IMR-90 (cell line): ENCODE results near the gene PRR22. TPM values are rescaled to one million over a fixed set of nuclear protein-coding genes. Genes with fewer than 3 reads are reported as not detected.
A peak's percentile ranks its signal among the peaks of the same experiment; 100 is the strongest.

Experiments
- ATAC-seq: fragments of 200-7000 bp; cut with Tn5 transposase; 2 replicates; pipeline ENCODE4 v1.9.1; 2020; ENCODE audit warnings: low read depth, mild to moderate bottlenecking, moderate library complexity
- BruUV-seq: library from RNA; stranded (reverse); fragments of 400-500 nt; replicated peaks from 2 replicates; lab custom pipeline; 2021; lab: Mats Ljungman, UMichigan
- CTCF ChIA-PET: fragments of 300-600 bp; formaldehyde crosslinking; extraction: SDS; loops from one replicate; lab custom pipeline; 2021; ENCODE audit warnings: antibody characterized with exemption; lab: Yijun Ruan, JAX
- POLR2A ChIA-PET: fragments of 300-600 bp; sonication (Branson Sonifier 250); formaldehyde crosslinking; loops from one replicate; lab custom pipeline; 2022; ENCODE audit warnings: antibody characterized with exemption; ENCODE audit not compliant: unreplicated experiment; lab: Charles Lee
- DNase-seq: peaks from one replicate; pipeline ENCODE4 v3.0.0; 2013
- H2AFZ ChIP-seq: replicated peaks from 2 replicates; pipeline ENCODE3; 2013; ENCODE audit warnings: low read length, mild to moderate bottlenecking; ENCODE audit not compliant: poor library complexity
- H2AK5ac ChIP-seq: 2 replicates; pipeline ENCODE4 v1.6.1; 2013; ENCODE audit warnings: low read depth, low read length, inconsistent platforms
- H2AK9ac ChIP-seq: replicated peaks from 2 replicates; pipeline ENCODE3; 2013; ENCODE audit warnings: mild to moderate bottlenecking, low read depth, low read length, moderate library complexity; ENCODE audit not compliant: poor library complexity
- H2BK120ac ChIP-seq: 2 replicates; pipeline ENCODE4 v1.6.1; 2013; ENCODE audit warnings: low read depth, low read length, inconsistent platforms
- H2BK15ac ChIP-seq: 3 replicates; pipeline ENCODE4 v1.6.1; 2013; ENCODE audit warnings: low read depth, low read length, inconsistent platforms
- H2BK20ac ChIP-seq: 2 replicates; pipeline ENCODE4 v1.6.1; 2013; ENCODE audit warnings: low read depth, mild to moderate bottlenecking, inconsistent platforms, low read length, moderate library complexity
- H2BK5ac ChIP-seq: 2 replicates; pipeline ENCODE4 v1.6.1; 2013; ENCODE audit warnings: mild to moderate bottlenecking, low read depth, low read length, inconsistent platforms; ENCODE audit not compliant: poor library complexity, severe bottlenecking
- H3K14ac ChIP-seq: replicated peaks from 2 replicates; pipeline ENCODE4 v1.6.1; 2013; ENCODE audit warnings: low read depth, low read length, inconsistent platforms
- H3K18ac ChIP-seq: 2 replicates; pipeline ENCODE4 v1.6.1; 2013; ENCODE audit warnings: low read depth, low read length, control low read depth
- H3K23ac ChIP-seq: 2 replicates; pipeline ENCODE4 v1.6.1; 2013; ENCODE audit warnings: low read depth, low read length, inconsistent platforms
- H3K27ac ChIP-seq: 2 replicates; pipeline ENCODE4 v1.5.1; 2013; ENCODE audit warnings: mild to moderate bottlenecking, control low read depth, low read length; ENCODE audit not compliant: insufficient read depth
- H3K27me3 ChIP-seq: 2 replicates; pipeline ENCODE4 v1.6.1; 2013; ENCODE audit warnings: low read length; ENCODE audit not compliant: control insufficient read depth, insufficient read depth
- H3K36me3 ChIP-seq: 2 replicates; pipeline ENCODE4 v1.6.1; 2013; ENCODE audit warnings: low read length, mixed read lengths; ENCODE audit not compliant: control insufficient read depth, insufficient read depth
- H3K4ac ChIP-seq: 2 replicates; pipeline ENCODE4 v1.6.1; 2013; ENCODE audit warnings: low read depth, low read length, inconsistent platforms
- H3K4me1 ChIP-seq: 2 replicates; pipeline ENCODE4 v1.6.1; 2013; ENCODE audit warnings: low read length, mixed read lengths; ENCODE audit not compliant: control insufficient read depth, insufficient read depth
- H3K4me2 ChIP-seq: 2 replicates; pipeline ENCODE4 v1.6.1; 2013; ENCODE audit warnings: low read depth, mild to moderate bottlenecking, control low read depth, low read length, moderate library complexity
- H3K4me3 ChIP-seq: 2 replicates; pipeline ENCODE4 v1.5.1; 2013; ENCODE audit warnings: low read depth, mild to moderate bottlenecking, control low read depth, low read length, moderate library complexity; ENCODE audit not compliant: insufficient read depth
- H3K56ac ChIP-seq: 2 replicates; pipeline ENCODE4 v1.6.1; 2013; ENCODE audit warnings: low read length, inconsistent platforms; ENCODE audit not compliant: insufficient read depth; ENCODE audit errors: extremely low read depth
- H3K79me1 ChIP-seq, 2 experiments: 2 replicates each; pipeline ENCODE4 v1.6.1; 2013; ENCODE audit warnings: low read length in 2 of 2, inconsistent platforms in 1 of 2, low read depth in 1 of 2
- H3K9ac ChIP-seq: 2 replicates; pipeline ENCODE4 v1.6.1; 2013; ENCODE audit warnings: low read depth, low read length, control low read depth
- H3K9me1 ChIP-seq: 2 replicates; pipeline ENCODE4 v1.6.1; 2013; ENCODE audit warnings: low read length, inconsistent platforms; ENCODE audit not compliant: insufficient read depth
- H3K9me3 ChIP-seq: 2 replicates; pipeline ENCODE4 v1.6.1; 2013; ENCODE audit warnings: low read length; ENCODE audit not compliant: control insufficient read depth, insufficient read depth
- H4K20me1 ChIP-seq: 2 replicates; pipeline ENCODE4 v1.6.1; 2013; ENCODE audit warnings: low read length, inconsistent platforms; ENCODE audit not compliant: insufficient read depth
- H4K5ac ChIP-seq: 2 replicates; pipeline ENCODE4 v1.6.1; 2013; ENCODE audit warnings: mild to moderate bottlenecking, low read depth, low read length, control low read depth
- H4K8ac ChIP-seq, 2 experiments: 2 replicates each; pipeline ENCODE4 v1.6.1; 2013; ENCODE audit warnings: low read depth in 2 of 2, low read length in 2 of 2, control low read depth in 1 of 2, inconsistent platforms in 1 of 2
- H4K91ac ChIP-seq: 2 replicates; pipeline ENCODE4 v1.6.1; 2013; ENCODE audit warnings: low read depth, low read length, inconsistent platforms; ENCODE audit not compliant: insufficient read depth
- MAZ ChIP-seq: IDR thresholded peaks from 2 replicates; pipeline ENCODE4 v1.6.1; 2012; ENCODE audit warnings: low read depth, mild to moderate bottlenecking, low read length, improper control_type of control experiment, moderate library complexity, borderline replicate concordance
- MXI1 ChIP-seq: IDR thresholded peaks from 2 replicates; pipeline ENCODE4 v1.6.1; 2012; ENCODE audit warnings: low read depth, mild to moderate bottlenecking, low read length, moderate library complexity, borderline replicate concordance
- WGBS, 2 experiments: methylation state at CpG; one replicate each; pipeline versions ENCODE4 v1.1.5 to v1.1.7; 2013; ENCODE audit warnings: missing lambda C conversion rate in 2 of 2; ENCODE audit not compliant: insufficient read length in 1 of 2; ENCODE audit errors: extremely low coverage in 2 of 2; 5-methylcytosine and 5-hydroxymethylcytosine counted together
- dilution Hi-C: fragments of 300-500 bp; cut with HindIII; formaldehyde crosslinking; loops from one replicate; pipeline ENCODE4 v1.14.3; 2018; ENCODE audit warnings: low sequenced_read_pairs; ENCODE audit not compliant: unreplicated experiment
- in situ Hi-C: fragments of 300-500 bp; cut with MboI; formaldehyde crosslinking; loops from 3 replicates; pipeline ENCODE4 v1.14.3; 2019; ENCODE audit warnings: low sequenced_read_pairs, inconsistent platforms, mixed read lengths
- intact Hi-C: fragments of 100-400 bp; cut with micrococcal nuclease; formaldehyde crosslinking; loops from 2 replicates; pipeline ENCODE4 v1.10.0; 2022
- polyA plus RNA-seq, 3 experiments: library from polyadenylated mRNA; depleted of rRNA; stranded (reverse); fragments of >200 nt; gene quantifications; 2 replicates each; pipeline ENCODE4 v1.2.3, GENCODE V29; 2012; ENCODE audit warnings: low replicate concordance in 1 of 3
- total RNA-seq: library from RNA; depleted of rRNA; stranded (reverse); fragments of >200 nt; gene quantifications from 2 replicates; pipeline ENCODE4 v1.2.3, GENCODE V29; 2012
- TF ChIP-seq, protein P1 (sequence below): fragments of 150-350 bp; IDR thresholded peaks from 2 replicates; pipeline ENCODE4 v1.6.1; 2017; ENCODE audit warnings: mild to moderate bottlenecking, antibody characterized with exemption, low read length, low read depth

Gene PRR22
- total and polyA plus RNA-seq, 2 of the 4 experiments (the other 2 are of a cell fraction) = 0.92 TPM; not detected in 1

DNA sequence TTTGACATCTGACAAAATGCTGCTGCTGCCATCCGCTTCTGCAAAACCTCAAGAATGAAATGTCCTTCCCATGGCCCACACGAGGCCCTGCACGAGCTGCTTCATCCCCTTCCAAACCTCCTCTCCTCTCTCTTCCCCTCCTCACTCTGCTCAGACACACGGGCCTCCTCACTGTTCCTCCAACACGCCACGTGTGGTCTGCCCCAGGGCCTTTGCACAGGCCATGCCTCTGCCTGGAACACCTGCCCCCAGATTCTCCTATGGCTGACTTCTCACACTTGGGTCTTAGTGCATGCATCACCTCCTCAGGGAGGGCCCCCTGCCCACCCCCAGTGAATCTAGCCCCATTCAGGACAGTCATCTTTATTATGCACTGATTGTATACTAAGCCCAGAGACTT is 36.2 kb upstream of the PRR22 start:
- no peak overlapping the region for H2BK20ac ChIP-seq
- peaks cover 5% of the 10 kb centered on the region for H3K4me1 ChIP-seq
- no peaks in the 10 kb centered on the region for H3K36me3 ChIP-seq
- no peak overlapping the region for H2BK5ac ChIP-seq
- H3K23ac ChIP-seq = no peak overlapping the region
- H3K4me3 ChIP-seq = no peak overlapping the region
- DNase-seq = no peak
- in situ Hi-C loops = no loop called here
- H3K9me1 ChIP-seq = no peaks in the 10 kb centered on the region
- H2BK120ac ChIP-seq = no peak overlapping the region
- TF ChIP-seq MXI1 = no peak
- no peak for TF ChIP-seq MAZ
- TF ChIP-seq, protein P1, sequence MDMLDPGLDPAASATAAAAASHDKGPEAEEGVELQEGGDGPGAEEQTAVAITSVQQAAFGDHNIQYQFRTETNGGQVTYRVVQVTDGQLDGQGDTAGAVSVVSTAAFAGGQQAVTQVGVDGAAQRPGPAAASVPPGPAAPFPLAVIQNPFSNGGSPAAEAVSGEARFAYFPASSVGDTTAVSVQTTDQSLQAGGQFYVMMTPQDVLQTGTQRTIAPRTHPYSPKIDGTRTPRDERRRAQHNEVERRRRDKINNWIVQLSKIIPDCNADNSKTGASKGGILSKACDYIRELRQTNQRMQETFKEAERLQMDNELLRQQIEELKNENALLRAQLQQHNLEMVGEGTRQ = no peak
- ChIA-PET POLR2A (no interaction called here), CTCF (interaction anchor here (0.6 kb wide), 1 partner anchor 20 kb away, joined by 3 read pairs; no protein-coding TSS in a partner anchor)
- dilution Hi-C loops = no loop called here
- H3K27ac ChIP-seq = no peak overlapping the region
- H3K18ac ChIP-seq = no peak overlapping the region
- no peak overlapping the region for H3K4me2 ChIP-seq
- no peak overlapping the region for H4K5ac ChIP-seq
- no peak overlapping the region for H3K9ac ChIP-seq
- H3K56ac ChIP-seq = no peak overlapping the region
- no peak for ATAC-seq
- no peak overlapping the region for H2AK5ac ChIP-seq
- no peaks in the 10 kb centered on the region; the same call in 1 of the 2 replicates for H4K20me1 ChIP-seq
- H2AK9ac ChIP-seq = no peak overlapping the region
- H4K8ac ChIP-seq = no peak overlapping the region
- intact Hi-C loops = no loop called here
- no peak overlapping the region for H2BK15ac ChIP-seq
- no peak overlapping the region for H3K14ac ChIP-seq
- no peaks in the 10 kb centered on the region for H3K9me3 ChIP-seq
- peaks cover 7% of the 10 kb centered on the region; the same call in 1 of the 2 replicates for H3K27me3 ChIP-seq
- no TSS peak for BruUV-seq
- H4K91ac ChIP-seq = no peak overlapping the region
- H2AFZ ChIP-seq = peak overlapping the region; percentile 11
- no peaks in the 10 kb centered on the region for H3K79me1 ChIP-seq
- WGBS, 2 experiments = 44% methylated on average over 6 of the region's 6 CpGs; no CpG with 5 or more reads in 1 of the 2 experiments
- H3K4ac ChIP-seq = no peak overlapping the region
